DOHH2 (cell line): ENCODE results near the gene PPP1R12A.

ENCODE experiments used
- H3F3A ChIP-seq: fragments of 200-600 bp; sonication (generic), shearing (Covaris generic); 2 replicates; pipeline ENCODE4 v1.6.0; 2016; ENCODE audit warnings: antibody characterized with exemption, mild to moderate bottlenecking; ENCODE audit not compliant: control insufficient read depth, insufficient read depth
- H3K27ac ChIP-seq: fragments of 200-600 bp; sonication (generic); 2 replicates; pipeline ENCODE4 v1.5.1; 2014; ENCODE audit warnings: low read depth, mild to moderate bottlenecking, low read length, moderate library complexity
- H3K27me3 ChIP-seq: fragments of 200-600 bp; sonication (generic); 2 replicates; pipeline ENCODE4 v1.6.1; 2014; ENCODE audit warnings: mild to moderate bottlenecking, low read length, mixed read lengths; ENCODE audit not compliant: control insufficient read depth
- H3K36me3 ChIP-seq: fragments of 200-600 bp; sonication (generic); 2 replicates; pipeline ENCODE4 v1.6.1; 2014; ENCODE audit warnings: mild to moderate bottlenecking, low read length, moderate library complexity, mixed read lengths; ENCODE audit not compliant: control insufficient read depth
- H3K4me1 ChIP-seq: fragments of 200-600 bp; sonication (generic); 2 replicates; pipeline ENCODE4 v1.6.1; 2014; ENCODE audit warnings: mild to moderate bottlenecking, low read length, mixed read lengths; ENCODE audit not compliant: control insufficient read depth
- H3K4me2 ChIP-seq: fragments of 200-600 bp; sonication (generic); 2 replicates; pipeline ENCODE4 v1.6.0; 2014; ENCODE audit warnings: mild to moderate bottlenecking, low read length, moderate library complexity
- H3K4me3 ChIP-seq: fragments of 200-600 bp; sonication (generic); 2 replicates; pipeline ENCODE4 v1.5.1; 2014; ENCODE audit warnings: mild to moderate bottlenecking, low read length, mixed read lengths
- H3K79me2 ChIP-seq: fragments of 200-600 bp; sonication (generic); 2 replicates; pipeline ENCODE4 v1.6.1; 2014; ENCODE audit warnings: mild to moderate bottlenecking, low read length, mixed read lengths; ENCODE audit not compliant: control insufficient read depth
- H3K9me2 ChIP-seq: fragments of 200-600 bp; sonication (generic); replicated peaks from 2 replicates; pipeline ENCODE4 v1.6.1; 2014; ENCODE audit warnings: mild to moderate bottlenecking, low read length, mixed read lengths; ENCODE audit not compliant: control insufficient read depth
- H3K9me3 ChIP-seq: fragments of 200-600 bp; sonication (generic); 2 replicates; pipeline ENCODE4 v1.6.1; 2014; ENCODE audit warnings: antibody characterized with exemption, low read length, mixed read lengths; ENCODE audit not compliant: control insufficient read depth, insufficient read depth
- H4K20me1 ChIP-seq: fragments of 200-600 bp; sonication (generic); 2 replicates; pipeline ENCODE4 v1.6.0; 2014; ENCODE audit warnings: low read depth, mild to moderate bottlenecking, antibody characterized with exemption, low read length, moderate library complexity; ENCODE audit not compliant: control insufficient read depth, insufficient read depth
- EZH2phosphoT487 ChIP-seq: fragments of 200-600 bp; sonication (generic); IDR thresholded peaks from 2 replicates; pipeline ENCODE4 v1.6.1; 2017; ENCODE audit warnings: borderline replicate concordance, mild to moderate bottlenecking, antibody characterized with exemption, low read length, moderate library complexity, mixed read lengths
- TF ChIP-seq, protein P1 (sequence below): fragments of 200-600 bp; sonication (generic); IDR thresholded peaks from one replicate; pipeline ENCODE4 v1.5.1; 2014; ENCODE audit warnings: antibody characterized with exemption, mild to moderate bottlenecking, low read depth, low read length; ENCODE audit not compliant: poor library complexity, severe bottlenecking

The PPP1R12A gene

DNA sequence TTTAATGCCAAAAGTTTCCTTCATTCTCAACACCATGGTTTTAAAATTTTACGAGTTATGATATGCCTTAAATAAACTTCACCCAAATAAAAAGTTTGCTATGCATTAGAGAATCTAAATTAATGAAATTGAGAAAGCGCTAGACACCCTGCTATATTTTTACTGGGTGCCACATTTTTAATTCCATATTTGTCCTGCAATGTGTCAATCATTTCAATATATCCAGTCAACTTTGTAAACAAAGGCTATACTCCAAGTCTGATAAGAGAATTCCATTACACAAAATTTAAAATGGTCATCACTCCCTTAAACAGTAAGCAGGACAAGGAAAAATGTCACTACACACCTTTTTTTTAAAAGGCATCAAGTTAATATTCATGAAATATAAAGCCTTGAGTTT is 1.9 kb downstream of the PPP1R12A start:
- TF ChIP-seq EZH2phosphoT487: no peak
- TF ChIP-seq, protein P1, sequence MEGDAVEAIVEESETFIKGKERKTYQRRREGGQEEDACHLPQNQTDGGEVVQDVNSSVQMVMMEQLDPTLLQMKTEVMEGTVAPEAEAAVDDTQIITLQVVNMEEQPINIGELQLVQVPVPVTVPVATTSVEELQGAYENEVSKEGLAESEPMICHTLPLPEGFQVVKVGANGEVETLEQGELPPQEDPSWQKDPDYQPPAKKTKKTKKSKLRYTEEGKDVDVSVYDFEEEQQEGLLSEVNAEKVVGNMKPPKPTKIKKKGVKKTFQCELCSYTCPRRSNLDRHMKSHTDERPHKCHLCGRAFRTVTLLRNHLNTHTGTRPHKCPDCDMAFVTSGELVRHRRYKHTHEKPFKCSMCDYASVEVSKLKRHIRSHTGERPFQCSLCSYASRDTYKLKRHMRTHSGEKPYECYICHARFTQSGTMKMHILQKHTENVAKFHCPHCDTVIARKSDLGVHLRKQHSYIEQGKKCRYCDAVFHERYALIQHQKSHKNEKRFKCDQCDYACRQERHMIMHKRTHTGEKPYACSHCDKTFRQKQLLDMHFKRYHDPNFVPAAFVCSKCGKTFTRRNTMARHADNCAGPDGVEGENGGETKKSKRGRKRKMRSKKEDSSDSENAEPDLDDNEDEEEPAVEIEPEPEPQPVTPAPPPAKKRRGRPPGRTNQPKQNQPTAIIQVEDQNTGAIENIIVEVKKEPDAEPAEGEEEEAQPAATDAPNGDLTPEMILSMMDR: no peak
- Histone ChIP-seq H3K27ac (no peak overlapping the region), H3K36me3 (peaks cover 18% of the 10 kb centered on the region), H4K20me1 (peaks cover 33% of the 10 kb centered on the region), H3K79me2 (peaks cover 87% of the 10 kb centered on the region), H3K4me3 (peak overlapping the region; percentile 98), H3K4me2 (peak overlapping the region; percentile 78), H3K9me2 (no peaks in the 10 kb centered on the region), H3K4me1 (peaks cover 48% of the 10 kb centered on the region), H3F3A (no peaks in the 10 kb centered on the region), H3K27me3 (no peaks in the 10 kb centered on the region), H3K9me3 (no peaks in the 10 kb centered on the region)

DNA sequence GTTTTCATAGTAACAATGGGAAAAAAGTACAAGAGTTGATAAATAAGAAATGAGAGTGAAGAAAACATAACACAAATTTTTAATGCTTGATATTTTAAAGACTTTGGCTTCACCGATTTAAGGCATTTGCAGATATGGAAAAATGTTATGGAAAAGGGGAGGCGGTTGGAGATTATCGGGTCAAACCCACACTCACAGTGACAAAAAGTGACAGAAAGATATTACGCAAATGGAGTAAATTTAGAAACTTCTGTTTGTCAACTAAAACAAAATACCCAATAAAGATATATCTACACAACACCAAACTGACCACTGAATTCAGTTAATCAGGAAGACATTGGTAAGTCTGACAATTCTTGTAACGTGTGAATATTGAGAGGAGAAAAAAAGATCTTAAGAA is 2.5 kb downstream of the PPP1R12A start:
- H3K4me1 ChIP-seq: peaks cover 53% of the 10 kb centered on the region
- H3K4me2 ChIP-seq: peak overlapping the region; percentile 78
- no peaks in the 10 kb centered on the region for H3K27me3 ChIP-seq
- TF ChIP-seq, protein P1: no peak
- no peak for TF ChIP-seq EZH2phosphoT487
- no peaks in the 10 kb centered on the region for H3K9me2 ChIP-seq
- H3K9me3 ChIP-seq: no peaks in the 10 kb centered on the region
- H3K36me3 ChIP-seq: peaks cover 18% of the 10 kb centered on the region
- H3K27ac ChIP-seq: no peak overlapping the region
- H3K79me2 ChIP-seq: peaks cover 94% of the 10 kb centered on the region
- peak overlapping the region; percentile 98 for H3K4me3 ChIP-seq
- H4K20me1 ChIP-seq: peaks cover 33% of the 10 kb centered on the region
- H3F3A ChIP-seq: no peaks in the 10 kb centered on the region

DNA sequence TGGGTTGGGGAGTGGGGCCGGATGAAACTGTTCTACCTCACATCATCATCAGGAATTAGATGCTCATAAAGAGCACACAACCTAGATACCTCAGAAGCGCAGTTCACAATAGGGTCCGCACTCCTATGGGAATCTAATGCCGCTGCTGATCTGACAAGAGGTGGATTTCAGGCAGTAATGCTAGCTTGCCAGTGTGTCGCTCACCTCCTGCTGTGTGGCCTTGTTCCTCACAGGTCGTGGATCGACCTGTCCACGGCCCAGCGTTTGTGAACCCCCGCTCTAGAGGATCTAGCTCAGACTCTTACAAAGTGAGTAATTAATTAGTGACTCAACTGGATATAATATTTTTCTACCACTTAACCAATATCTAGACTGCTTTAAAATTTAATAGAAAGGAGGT is 5.8 kb downstream of the PPP1R12A start:
- H3K9me3 ChIP-seq: no peaks in the 10 kb centered on the region
- peaks cover 100% of the 10 kb centered on the region for H3K79me2 ChIP-seq
- no peaks in the 10 kb centered on the region; the same call in 1 of the 2 replicates for H3F3A ChIP-seq
- H3K36me3 ChIP-seq: peaks cover 16% of the 10 kb centered on the region
- peaks cover 42% of the 10 kb centered on the region for H3K4me1 ChIP-seq
- no peak overlapping the region for H3K4me3 ChIP-seq
- no peaks in the 10 kb centered on the region for H3K9me2 ChIP-seq
- H4K20me1 ChIP-seq: peaks cover 36% of the 10 kb centered on the region
- no peak overlapping the region for H3K27ac ChIP-seq
- TF ChIP-seq, protein P1: no peak
- TF ChIP-seq EZH2phosphoT487: no peak
- no peak overlapping the region for H3K4me2 ChIP-seq
- no peaks in the 10 kb centered on the region for H3K27me3 ChIP-seq
